ENCODE measurements around the gene SH2D2A. TPM values are rescaled to one million over a fixed set of nuclear protein-coding genes. Genes with fewer than 3 reads are reported as not detected.

The SH2D2A gene
- total and polyA plus RNA-seq, 9 of the 15 experiments (the other 6 are each of a cell fraction or from before 2014, with no cell fraction given): 0.89 to 33.6 (median 6.9) TPM

DNA sequence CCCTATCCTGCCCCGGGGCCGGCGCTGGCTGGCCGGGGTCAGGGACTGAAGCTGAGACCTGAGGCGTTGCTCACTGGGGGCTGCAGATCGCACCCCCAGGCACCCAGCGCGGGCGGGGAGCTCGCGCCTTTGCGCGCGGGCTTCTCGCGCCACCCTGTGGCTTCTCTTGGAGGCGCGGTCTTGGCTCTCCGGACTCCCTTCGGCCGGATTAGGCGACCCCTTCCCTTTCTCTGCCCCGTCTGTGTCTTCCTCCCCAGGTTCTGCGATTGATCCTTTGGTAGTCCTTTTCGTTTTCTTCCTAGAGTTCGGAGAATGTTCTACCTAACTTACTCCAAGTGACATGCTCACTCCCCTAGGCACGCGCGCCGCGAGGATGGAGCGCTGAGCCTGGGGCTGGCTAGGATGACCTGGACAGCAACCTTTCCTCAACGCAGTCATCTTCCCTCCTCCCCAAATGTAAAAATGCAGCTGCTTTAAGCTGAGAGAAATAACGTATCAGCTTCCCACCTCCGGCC is 43.5 kb upstream of the SH2D2A start (continued):
- TF ChIP-seq, protein P1, sequence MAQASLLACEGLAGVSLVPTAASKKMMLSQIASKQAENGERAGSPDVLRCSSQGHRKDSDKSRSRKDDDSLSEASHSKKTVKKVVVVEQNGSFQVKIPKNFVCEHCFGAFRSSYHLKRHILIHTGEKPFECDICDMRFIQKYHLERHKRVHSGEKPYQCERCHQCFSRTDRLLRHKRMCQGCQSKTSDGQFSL (CRISPR knock-in tag; IDR thresholded peaks at IDR 0.05): no peak
- TF ChIP-seq, protein P1 (tag; IDR thresholded peaks at IDR 0.05): no peak; a peak in 1 of 4 replicates
- no peak for TF ChIP-seq ZNF354B (CRISPR knock-in tag; IDR thresholded peaks at IDR 0.05)
- TF ChIP-seq SRSF9 (IDR thresholded peaks at IDR 0.05; ENCODE audit: borderline replicate concordance, low read depth, low read length): no peak
- TF ChIP-seq ETS1 (conservative IDR thresholded peaks at IDR 0.05; ENCODE audit: control insufficient read depth, low read depth, low read length): no peak
- no peak for TF ChIP-seq FOXK2 (conservative IDR thresholded peaks at IDR 0.05 in 1 of 2, IDR thresholded peaks at IDR 0.05 in 1 of 2; ENCODE audit: low read depth in 2 of 2)
- no peak for TF ChIP-seq PTTG1 (tag; IDR thresholded peaks at IDR 0.05; ENCODE audit: low read depth)
- TF ChIP-seq, protein P2, sequence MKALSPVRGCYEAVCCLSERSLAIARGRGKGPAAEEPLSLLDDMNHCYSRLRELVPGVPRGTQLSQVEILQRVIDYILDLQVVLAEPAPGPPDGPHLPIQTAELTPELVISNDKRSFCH (CRISPR knock-in tag; IDR thresholded peaks at IDR 0.05): no peak
- TF ChIP-seq, protein P2 (tag; IDR thresholded peaks at IDR 0.05): peak; percentile 48; the same call in 1 of the 2 replicates
- TF ChIP-seq, protein P3, sequence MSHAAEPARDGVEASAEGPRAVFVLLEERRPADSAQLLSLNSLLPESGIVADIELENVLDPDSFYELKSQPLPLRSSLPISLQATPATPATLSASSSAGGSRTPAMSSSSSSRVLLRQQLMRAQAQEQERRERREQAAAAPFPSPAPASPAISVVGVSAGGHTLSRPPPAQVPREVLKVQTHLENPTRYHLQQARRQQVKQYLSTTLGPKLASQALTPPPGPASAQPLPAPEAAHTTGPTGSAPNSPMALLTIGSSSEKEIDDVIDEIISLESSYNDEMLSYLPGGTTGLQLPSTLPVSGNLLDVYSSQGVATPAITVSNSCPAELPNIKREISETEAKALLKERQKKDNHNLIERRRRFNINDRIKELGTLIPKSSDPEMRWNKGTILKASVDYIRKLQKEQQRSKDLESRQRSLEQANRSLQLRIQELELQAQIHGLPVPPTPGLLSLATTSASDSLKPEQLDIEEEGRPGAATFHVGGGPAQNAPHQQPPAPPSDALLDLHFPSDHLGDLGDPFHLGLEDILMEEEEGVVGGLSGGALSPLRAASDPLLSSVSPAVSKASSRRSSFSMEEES (CRISPR knock-in tag; IDR thresholded peaks at IDR 0.05): no peak
- TF ChIP-seq GATAD2B (IDR thresholded peaks at IDR 0.05; ENCODE audit: borderline replicate concordance): 0 out of 2 replicates have a peak, but pooled peaks have one; percentile 40
- peak; percentile 40 for TF ChIP-seq EGR1 (conservative IDR thresholded peaks at IDR 0.05)
- TF ChIP-seq ZNF24 (IDR thresholded peaks at IDR 0.05): no peak
- TF ChIP-seq BCOR (IDR thresholded peaks at IDR 0.05): peak; percentile 46; the same call in 1 of the 2 replicates
- TF ChIP-seq, protein P4, sequence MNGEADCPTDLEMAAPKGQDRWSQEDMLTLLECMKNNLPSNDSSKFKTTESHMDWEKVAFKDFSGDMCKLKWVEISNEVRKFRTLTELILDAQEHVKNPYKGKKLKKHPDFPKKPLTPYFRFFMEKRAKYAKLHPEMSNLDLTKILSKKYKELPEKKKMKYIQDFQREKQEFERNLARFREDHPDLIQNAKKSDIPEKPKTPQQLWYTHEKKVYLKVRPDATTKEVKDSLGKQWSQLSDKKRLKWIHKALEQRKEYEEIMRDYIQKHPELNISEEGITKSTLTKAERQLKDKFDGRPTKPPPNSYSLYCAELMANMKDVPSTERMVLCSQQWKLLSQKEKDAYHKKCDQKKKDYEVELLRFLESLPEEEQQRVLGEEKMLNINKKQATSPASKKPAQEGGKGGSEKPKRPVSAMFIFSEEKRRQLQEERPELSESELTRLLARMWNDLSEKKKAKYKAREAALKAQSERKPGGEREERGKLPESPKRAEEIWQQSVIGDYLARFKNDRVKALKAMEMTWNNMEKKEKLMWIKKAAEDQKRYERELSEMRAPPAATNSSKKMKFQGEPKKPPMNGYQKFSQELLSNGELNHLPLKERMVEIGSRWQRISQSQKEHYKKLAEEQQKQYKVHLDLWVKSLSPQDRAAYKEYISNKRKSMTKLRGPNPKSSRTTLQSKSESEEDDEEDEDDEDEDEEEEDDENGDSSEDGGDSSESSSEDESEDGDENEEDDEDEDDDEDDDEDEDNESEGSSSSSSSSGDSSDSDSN (IDR thresholded peaks at IDR 0.05; ENCODE audit: borderline replicate concordance in 1 of 2, low read depth in 2 of 2, low read length in 2 of 2): peak in 1 of 2 experiments; percentile 19; a peak in 1 of 4 replicates
- no peak for TF ChIP-seq ATF3 (IDR thresholded peaks at IDR 0.05)
- no peak for TF ChIP-seq ATF3 (CRISPR knock-in tag; conservative IDR thresholded peaks at IDR 0.05)
- TF ChIP-seq CTCF (IDR thresholded peaks at IDR 0.05 in 2 of 3, conservative IDR thresholded peaks at IDR 0.05 in 1 of 3; ENCODE audit: insufficient read depth in 2 of 3, low read depth in 1 of 3, low read length in 3 of 3): peak; percentile 83 to 90 (median 85)
- no peak for TF ChIP-seq PTRF (tag; IDR thresholded peaks at IDR 0.05)

Data from K562 (cell line).